GM21360 (cell line): Measurements from ENCODE around the gene PIK3CB.
"Not testable (repeated sequence)": the region's sequence is repeated elsewhere in the genome, so short reads cannot be mapped to it uniquely, and the experiment has no call there.

Experiments
- ATAC-seq: cut with Tn5 transposase; IDR thresholded peaks from one replicate; pipeline ENCODE4 v1.9.1; 2021; ENCODE audit warnings: mild to moderate bottlenecking, moderate library complexity; ENCODE audit not compliant: unreplicated experiment

The PIK3CB gene

DNA sequence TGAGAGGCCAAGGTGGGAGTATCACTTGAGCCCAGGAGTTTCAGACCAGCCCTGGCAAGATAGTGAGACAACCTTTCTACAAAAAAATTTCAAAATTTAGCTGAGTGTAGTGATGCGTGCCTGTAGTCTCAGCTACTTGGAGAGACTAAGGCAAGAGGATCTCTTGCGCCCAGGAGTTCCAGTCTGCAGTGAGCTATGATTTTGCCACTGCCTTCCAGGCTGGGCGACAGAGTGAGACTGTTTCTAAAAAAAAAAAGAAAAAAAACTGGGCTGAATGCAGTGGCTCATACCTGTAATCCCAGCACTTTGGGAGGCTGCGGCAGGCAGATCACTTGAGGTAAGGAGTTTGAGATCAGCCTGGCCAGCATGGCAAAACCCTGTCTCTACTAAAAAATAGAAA, 14.0 kb upstream of the PIK3CB start:
- no peak for ATAC-seq

DNA sequence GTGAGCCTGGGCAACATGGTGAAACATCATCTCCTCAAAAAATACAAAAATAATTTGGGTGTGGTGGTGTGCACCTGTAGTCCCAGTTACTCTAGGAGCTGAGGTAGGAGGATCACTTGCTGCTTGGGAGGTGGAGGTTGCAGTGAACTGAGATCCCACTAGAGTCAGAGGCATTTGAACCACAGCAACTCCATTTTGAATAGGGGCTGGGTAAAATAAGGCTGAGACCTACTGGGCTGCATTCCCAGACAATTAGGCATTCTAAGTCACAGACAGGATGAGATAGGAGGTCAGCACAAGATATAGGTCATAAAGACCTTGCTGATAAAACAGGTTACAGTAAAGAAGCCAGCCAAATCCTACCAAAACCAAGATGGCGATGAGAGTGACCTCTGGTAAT, 12.1 kb upstream of the PIK3CB start:
- ATAC-seq, result not testable (repeated sequence)

DNA sequence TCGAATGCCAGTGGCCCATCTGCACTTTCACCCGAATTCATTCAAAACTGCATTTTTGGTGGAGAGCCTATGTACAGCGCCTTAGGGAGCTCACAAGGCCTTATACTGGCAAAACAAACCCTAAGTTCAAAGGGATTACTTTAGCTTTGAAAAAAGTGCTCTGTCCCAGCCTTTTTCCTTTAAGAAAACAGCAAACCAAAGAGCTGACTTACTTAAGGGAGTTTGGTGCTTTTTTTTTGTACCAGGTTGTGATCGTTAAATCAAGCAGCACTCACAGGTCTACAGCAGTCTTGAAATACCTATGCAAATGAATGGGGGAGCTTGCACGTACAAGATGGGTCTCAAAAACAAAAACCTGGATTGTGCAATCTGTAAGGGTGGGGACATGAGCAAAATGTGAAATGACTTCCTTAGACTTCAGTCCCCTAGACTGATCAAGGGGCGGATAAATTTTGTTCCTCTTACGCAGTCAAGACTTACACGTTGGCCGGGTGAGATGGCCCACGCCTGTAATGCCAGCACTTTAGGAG, 11.6 kb upstream of the PIK3CB start:
- no peak for ATAC-seq

DNA sequence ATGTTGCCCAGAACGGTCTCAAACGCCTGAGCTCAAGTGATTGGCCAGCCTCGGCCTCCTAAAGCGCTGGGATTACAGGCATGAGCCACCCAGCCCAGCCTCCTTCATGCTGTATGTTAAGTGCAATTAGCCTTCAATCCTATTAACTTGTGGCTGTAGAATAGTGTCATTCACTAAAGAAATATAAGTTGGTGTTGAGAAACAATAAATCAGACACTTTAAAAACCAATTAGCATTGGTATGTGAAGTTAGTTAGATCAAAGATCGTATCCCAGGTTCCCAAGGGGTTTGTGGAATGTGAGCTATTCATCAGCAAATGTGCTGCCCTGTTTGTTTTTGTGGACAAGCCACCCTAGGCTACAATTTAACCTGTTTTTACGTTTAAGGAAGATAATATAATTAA, 11.0 kb upstream of the PIK3CB start:
- ATAC-seq, result no peak

DNA sequence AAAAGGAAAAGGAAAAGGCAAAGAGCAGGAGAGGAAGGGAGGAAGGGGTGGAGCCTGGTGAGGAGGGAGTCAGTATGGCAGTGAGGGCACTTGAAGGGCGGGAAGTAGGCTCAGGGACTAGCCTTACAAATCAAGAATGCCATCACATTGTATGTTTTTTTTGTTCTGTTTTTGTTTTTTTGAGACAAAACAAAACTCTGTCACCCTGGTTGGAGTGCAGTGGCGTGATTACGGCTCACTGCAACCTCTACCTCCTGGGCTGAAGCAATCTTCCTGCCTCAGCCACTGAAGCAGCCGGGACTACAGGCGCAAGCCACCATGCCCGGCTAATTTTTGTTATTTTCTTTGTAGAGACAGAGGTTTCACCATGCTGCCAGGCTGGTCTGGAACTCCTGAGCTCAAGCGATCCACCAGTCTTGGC, 10.5 kb upstream of the PIK3CB start:
- no peak for ATAC-seq

DNA sequence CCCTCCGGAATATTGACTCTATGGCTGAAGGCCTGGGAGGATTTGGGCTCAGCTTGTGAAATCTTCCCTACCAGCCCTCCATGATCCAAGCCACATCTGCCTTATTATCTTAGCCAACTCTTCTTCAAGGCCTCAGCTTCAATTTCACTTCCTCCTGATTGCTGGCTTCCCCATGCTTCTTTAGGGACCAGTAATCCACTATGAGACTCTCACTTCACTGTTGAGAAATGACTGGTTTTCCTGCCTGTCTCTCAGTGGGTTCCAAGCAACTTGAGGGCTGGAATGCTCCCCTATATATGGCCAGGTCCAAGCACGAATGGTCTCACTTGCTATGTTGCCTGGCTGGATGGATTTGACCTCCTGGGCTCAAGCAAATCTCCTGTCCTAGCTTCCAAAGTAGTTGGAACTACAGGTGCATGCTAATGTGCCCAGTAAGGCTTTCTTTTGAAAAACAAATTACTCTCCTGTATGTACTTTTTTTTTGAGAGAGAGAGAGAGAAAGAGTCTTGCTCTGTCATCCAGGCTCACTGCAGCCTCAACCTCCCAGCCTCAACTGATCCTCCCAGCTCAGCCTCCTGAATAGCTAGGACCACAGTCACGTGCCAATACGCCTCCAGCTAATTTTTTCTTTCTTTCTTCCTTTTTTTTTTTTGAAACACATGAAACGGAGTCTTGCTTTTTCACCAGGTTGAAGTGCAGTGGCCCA, 7.9 kb upstream of the PIK3CB start:
- ATAC-seq, result peak; percentile 91

DNA sequence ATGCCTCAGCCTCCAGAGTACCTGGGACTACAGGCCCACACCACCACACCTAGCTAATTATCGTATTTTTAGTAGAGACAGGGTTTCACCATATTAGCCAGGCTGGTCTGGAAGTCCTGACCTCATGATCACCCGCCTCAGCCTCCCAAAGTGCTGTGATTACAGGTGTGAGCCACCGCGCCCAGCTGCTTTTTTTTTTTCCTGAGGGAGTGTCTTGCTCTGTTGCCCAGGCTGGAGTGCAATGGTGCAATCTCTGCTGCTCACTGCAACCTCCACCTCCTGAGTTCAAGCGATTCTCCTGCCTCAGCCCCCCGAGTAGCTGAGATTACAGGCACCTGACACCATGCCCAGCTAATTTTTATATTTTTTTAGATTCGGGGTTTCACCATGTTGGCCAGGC, 3.7 kb upstream of the PIK3CB start:
- ATAC-seq, result not testable (repeated sequence)

DNA sequence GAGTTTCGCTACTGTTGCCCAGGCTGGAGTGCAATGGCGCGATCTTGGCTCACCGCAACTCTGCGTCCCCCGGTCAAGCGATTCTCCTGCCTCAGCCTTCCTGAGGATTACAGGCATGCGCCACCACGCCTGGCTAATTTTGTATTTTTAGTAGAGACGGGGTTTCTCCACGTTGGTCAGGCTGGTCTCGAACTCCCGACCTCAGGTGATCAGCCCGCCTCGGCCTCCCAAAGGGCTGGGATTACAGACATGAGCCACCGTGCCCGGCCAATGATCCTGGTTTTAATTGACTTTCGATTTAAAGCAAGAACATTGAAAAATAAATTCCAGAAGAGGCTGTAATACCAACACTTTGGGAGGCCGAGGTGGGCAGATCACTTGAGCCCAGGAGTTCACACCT, 1.1 kb upstream of the PIK3CB start:
- not testable (repeated sequence) for ATAC-seq

DNA sequence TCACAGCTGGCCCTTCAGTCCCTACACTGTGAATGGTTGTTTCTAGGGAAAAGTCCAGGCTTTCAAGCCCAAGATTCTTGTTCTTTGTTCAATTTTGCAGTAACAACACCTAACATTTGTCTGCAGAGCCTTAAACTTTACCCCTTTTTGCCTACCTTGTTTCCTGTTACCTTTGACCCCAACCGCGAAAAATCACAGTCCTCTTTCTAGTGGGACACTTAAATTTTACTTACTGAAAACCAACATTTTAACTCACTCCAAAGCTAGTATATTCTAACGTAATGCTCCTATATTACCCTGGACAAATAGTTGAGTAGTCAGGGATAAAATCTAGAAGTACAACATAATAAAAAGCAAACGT, 649 bp upstream of the PIK3CB start:
- no peak for ATAC-seq

DNA sequence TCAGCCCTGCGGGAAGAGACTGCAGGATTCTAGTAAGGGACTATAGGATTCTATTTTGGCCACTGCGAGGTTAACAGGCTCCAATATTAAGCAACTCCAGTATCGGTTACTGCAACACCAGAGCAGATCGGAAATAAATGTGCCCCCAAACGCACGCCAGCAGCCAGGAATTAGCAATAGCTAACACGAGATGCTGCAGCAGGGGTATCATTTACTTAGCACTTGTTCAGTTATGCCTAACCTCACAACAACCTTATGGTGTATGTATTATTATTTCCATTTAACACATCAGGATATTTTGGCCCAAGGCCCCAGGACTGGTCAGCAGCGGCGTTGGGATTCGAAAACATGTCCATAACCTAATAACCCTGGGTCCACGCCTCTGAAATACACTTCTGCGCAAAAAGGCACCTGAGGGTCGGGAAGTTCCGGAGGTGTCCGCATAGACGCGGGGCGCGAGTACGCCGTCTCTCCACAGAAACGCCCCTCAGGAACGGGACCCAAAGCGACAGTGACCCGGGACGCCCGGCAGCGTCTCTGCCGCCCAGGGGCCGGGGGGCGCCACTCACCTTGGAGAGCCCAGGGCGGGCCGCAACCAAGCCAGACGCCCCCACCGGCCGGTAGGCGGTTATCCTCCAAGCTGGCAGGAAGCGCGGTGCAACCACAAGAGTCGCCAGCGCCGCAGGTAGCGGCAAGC, 681 bp downstream of the PIK3CB start:
- ATAC-seq, result peak; percentile 42

DNA sequence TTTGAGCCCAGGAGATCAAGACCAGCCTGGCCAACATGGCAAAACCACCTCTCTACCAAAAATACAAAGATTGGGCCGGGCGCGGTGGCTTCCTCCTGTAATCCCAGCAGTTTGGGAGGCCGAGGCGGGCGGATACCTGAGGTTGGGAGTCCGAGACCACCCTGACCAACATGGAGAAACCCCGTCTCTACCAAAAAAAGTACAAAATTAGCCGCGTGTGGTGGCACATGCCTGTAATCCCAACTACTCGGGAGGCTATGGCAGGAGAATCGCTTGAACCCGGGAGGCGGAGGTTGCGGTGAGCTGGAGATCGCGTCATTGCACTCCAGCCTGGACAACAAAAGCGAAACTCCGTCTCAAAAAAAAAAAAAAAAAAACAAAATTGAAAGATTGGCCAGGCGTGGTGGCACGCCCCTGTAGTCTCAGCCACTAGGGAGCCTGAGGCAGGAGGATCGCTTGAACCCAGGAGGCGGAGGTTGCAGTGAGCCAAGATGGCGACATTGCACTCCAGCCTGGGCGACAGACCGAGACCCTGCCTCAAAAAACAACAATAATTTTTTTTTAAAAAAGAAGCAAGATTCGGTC, 2.2 kb downstream of the PIK3CB start:
- not testable (repeated sequence) for ATAC-seq

DNA sequence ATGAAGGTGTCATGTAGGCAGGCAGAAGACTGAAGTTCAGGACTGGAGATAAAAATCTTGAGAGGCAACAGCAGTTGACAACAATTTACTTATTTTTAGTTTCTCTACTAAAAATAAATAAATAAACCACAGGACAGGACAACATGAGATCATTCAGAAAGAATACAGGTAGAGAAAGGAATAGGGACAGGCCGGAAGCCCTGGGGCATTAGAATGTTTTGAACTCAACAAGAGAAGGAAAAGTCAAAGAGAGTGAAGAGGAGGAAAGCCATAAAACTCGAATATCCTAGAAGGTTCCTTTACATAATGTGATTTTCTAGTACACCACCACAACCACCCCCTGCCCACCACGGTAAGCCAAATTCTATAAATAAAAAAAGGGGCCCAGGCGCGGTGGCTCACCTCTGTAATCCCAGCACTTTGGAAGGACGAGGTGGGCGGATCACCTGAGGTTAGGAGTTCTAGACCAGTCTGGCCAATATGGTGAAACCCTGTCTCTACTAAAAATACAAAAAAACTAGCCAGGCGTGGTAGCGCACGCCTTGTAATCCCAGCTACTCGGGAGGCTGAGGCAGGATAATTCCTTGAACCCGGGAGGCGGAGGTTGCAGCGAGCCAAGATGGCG, 4.7 kb downstream of the PIK3CB start:
- ATAC-seq, result no peak

DNA sequence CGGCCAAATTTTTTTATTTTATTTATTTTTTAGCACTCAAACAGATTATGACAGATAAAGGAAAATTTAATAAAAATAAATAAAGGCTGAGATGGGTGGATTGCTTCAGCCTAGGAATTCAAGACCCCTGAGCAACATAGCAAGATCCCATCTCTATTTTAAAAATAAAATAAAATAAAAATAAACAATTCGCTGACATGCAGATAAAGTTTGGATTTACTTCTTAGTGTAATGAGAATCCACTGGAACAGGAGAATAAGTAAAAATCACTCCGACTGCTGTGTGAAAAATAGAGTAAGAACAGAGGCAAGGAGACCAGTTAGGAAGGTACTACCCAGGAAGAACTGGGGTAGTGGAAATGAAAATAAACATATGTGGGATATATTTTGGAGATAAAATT, 5.6 kb downstream of the PIK3CB start:
- ATAC-seq, result no peak

DNA sequence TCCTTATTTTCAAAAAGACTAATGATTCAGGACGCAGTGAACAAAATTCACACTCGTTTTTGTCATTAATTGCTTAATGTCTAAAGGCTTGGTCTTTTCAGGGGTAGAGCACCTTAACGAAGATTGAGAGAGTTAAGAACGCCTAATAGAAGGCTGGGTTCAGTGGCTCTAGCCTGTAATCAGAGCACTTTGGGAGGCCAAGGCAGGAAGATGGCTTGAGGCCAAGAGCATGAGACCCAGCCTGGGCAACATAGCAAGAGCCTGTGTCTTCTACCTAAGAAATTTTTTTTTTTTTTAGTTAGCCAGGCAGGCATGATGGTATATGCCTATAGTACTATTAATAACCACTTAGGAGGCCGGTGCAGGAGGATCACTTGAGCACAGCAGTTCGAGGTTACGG, 7.5 kb downstream of the PIK3CB start:
- no peak for ATAC-seq

DNA sequence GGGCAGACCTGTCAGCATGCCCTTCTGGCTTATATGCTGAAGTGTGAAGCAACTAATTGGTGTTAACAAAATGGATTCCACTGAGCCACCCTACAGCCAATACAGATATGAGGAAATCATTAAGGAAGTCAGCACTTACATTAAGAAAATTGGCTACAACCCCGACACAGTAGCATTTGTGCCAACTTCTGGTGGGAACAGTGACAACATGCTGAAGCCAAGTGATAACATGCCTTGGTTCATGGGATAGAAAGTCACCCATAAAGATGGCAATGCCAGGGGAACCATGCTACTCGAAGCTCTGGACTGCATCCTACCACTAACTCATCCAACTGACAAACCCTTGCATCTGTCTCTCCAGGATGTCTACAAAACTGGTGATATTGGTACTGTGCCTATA, 9.4 kb downstream of the PIK3CB start:
- ATAC-seq, result no peak

DNA sequence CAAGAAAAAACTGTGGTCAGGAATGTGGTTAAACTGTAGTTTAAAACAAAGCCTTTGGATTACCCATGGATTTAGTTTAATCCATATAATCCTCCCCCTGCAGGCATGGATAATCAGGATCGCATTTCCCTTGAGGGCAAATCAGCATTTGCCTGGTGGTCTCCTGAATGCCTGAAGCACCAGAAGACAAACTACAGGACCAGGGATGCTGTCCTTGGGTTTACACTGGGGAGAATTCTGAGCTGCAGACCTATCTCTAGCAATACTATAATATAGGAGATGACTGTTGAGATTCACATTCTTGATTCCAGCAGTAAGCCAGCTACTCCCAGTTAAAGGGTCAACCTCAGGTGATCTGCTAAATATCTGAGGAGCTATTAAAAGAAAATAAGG, 10.6 kb downstream of the PIK3CB start:
- ATAC-seq, result no peak

DNA sequence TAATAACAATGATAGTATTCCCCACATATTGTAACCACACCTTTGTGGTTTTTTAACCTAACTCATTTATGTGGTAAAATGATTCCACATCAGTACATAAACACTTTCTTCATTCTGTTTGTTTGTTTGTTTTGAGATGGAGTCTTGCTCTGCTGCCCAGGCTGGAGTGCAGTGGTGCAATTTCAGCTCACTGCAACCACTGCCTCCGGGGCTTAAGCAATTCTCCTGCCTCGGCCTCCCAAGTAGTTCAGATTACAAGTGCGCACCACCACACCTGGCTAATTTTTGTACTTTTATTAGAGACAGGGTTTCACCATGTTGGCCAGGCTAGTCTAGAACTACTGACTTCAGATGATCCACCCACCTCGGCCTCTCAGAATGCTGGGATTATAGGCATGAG, 14.3 kb downstream of the PIK3CB start:
- ATAC-seq, result not testable (repeated sequence)

DNA sequence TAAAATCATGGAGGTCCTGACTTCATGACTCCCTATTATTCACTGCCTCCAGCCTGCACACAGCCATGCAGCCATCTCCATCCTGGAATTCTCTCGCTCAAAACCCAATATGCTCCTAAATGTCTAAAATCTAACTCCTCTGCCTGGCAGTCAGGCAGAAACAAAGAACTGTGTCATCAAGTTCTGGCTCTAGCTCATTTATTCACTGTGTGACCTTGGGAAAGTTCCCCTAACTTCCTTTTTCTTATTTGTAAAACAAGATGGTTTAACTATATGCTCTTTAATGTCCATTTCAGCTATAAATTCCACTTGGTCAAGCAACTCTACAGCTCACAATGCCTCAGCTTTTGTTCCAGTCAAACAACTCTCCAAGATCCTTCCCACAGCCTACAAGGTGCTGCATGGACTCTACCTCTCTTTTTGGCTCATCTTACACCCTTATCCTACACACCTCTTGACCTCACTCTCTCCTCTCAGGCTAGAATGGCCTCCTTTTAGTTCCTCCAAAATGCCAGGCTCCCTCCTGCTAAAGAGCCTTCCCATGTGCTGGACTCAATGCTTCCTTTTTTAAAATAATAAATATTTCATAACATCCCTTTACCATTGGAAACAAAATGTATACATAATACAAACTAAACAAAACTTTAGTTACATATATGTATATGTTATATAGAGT, 16.4 kb downstream of the PIK3CB start:
- ATAC-seq, result no peak

DNA sequence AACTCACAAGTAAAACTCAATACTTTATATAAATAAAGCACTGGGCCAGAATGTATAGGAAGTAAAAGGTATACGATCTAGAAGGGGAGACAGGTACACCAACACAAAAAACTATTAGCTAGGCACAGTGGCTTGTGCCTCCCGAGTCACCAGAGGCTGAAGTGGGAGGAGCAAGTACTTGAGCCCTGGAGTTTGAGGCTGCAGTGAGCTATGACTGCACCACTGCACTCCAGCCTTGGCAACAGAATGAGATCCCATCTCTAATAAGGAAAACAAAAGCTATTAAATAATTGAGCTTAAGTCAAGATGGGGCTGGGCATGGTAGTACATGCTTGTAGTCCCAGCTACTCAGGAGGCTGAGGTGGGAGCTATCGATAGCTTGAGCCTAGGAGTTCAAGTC, 17.0 kb downstream of the PIK3CB start:
- no peak for ATAC-seq

DNA sequence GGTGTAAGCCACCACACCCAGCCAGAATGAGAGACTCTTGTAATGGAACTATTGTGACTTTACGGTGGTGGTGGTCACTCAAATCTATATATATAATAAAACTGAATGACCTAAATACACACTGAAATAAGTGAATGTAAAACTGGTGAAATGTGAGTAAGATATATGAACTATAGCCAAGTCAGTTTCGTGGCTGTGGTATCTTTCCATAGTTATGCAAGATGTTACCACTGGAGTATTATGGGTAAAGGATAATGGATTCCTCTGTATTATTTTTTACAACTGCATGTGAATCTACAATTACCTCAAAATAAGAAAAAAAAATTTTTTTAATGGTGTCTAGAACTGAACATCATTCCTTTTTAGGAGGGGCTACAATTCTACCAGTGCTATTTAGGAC, 21.9 kb downstream of the PIK3CB start:
- no peak for ATAC-seq
